ENCODE measurements around the gene ZSCAN5A.
A peak's percentile ranks its signal among the peaks of the same experiment; 100 is the strongest.
"Not testable (repeated sequence)": the region's sequence is repeated elsewhere in the genome, so short reads cannot be mapped to it uniquely, and the experiment has no call there.

Gene ZSCAN5A

DNA sequence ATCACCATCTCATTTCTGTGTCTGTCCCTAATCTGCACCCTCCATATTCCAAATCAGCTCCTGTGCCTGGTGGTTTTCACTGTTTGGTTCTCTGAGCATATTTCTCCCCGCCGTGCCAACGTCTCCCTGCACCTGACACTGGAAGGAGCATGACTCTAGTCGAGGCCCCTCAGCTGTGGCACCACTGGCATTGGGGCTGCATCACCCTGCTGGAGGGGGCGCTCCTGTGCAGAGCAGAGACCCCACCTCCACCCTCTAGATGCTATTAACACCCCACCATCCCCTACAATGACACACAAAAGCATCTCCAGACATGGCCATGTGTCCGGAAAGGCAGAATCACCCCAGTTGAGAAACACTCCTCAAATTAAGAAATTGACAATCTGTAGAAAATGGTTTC, 91.7 kb downstream of the ZSCAN5A start:
- TF ChIP-seq GLIS3 (CRISPR knock-in tag; IDR thresholded peaks at IDR 0.05) (no peak), OSR1 (CRISPR knock-in tag; IDR thresholded peaks at IDR 0.05) (no peak), ZFP3 (CRISPR knock-in tag; IDR thresholded peaks at IDR 0.05) (no peak), BACH2 (CRISPR knock-in tag; IDR thresholded peaks at IDR 0.05; ENCODE audit: borderline replicate concordance) (no peak)

DNA sequence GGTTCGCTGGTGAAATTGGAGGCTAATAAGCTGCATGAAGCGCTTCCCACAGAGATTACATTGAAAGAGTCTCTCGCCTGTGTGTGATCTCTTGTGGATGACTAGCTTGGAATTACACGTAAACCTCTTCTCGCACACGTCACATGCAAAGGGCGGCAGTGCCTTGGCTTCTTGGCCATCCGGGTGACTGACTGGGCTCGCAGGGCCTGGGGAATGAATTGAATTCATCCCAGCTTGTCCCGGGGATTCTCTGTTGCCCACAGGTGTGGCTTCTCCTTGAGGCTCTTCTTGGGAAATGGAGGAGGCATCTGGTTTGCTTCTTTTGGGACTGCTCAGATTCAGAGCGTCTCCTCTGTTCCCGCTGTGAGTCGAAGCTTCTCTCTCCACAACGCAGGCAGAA, 92.8 kb downstream of the ZSCAN5A start:
- TF ChIP-seq, protein P1, sequence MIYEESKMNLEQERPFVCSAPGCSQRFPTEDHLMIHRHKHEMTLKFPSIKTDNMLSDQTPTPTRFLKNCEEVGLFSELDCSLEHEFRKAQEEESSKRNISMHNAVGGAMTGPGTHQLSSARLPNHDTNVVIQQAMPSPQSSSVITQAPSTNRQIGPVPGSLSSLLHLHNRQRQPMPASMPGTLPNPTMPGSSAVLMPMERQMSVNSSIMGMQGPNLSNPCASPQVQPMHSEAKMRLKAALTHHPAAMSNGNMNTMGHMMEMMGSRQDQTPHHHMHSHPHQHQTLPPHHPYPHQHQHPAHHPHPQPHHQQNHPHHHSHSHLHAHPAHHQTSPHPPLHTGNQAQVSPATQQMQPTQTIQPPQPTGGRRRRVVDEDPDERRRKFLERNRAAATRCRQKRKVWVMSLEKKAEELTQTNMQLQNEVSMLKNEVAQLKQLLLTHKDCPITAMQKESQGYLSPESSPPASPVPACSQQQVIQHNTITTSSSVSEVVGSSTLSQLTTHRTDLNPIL (CRISPR knock-in tag; IDR thresholded peaks at IDR 0.05; ENCODE audit: low read depth) = no peak
- TF ChIP-seq TOX (CRISPR knock-in tag; IDR thresholded peaks at IDR 0.05; ENCODE audit: borderline replicate concordance) (no peak), ZNF70 (CRISPR knock-in tag; IDR thresholded peaks at IDR 0.05) (no peak), ZFP30 (CRISPR knock-in tag; IDR thresholded peaks at IDR 0.05) (no peak), RARB (CRISPR knock-in tag; IDR thresholded peaks at IDR 0.05) (no peak), ZNF565 (CRISPR knock-in tag; conservative IDR thresholded peaks at IDR 0.05; ENCODE audit: low read depth) (no peak), ARNTL (CRISPR knock-in tag; IDR thresholded peaks at IDR 0.05; ENCODE audit: borderline replicate concordance, low read depth) (no peak)
- TF ChIP-seq, protein P2, sequence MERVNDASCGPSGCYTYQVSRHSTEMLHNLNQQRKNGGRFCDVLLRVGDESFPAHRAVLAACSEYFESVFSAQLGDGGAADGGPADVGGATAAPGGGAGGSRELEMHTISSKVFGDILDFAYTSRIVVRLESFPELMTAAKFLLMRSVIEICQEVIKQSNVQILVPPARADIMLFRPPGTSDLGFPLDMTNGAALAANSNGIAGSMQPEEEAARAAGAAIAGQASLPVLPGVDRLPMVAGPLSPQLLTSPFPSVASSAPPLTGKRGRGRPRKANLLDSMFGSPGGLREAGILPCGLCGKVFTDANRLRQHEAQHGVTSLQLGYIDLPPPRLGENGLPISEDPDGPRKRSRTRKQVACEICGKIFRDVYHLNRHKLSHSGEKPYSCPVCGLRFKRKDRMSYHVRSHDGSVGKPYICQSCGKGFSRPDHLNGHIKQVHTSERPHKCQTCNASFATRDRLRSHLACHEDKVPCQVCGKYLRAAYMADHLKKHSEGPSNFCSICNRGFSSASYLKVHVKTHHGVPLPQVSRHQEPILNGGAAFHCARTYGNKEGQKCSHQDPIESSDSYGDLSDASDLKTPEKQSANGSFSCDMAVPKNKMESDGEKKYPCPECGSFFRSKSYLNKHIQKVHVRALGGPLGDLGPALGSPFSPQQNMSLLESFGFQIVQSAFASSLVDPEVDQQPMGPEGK (CRISPR knock-in tag; IDR thresholded peaks at IDR 0.05; ENCODE audit: borderline replicate concordance) = no peak
- ATAC-seq = no peak

More for the DNA sequence above, 91.7 kb downstream of the ZSCAN5A start:
- no peak for ATAC-seq

DNA sequence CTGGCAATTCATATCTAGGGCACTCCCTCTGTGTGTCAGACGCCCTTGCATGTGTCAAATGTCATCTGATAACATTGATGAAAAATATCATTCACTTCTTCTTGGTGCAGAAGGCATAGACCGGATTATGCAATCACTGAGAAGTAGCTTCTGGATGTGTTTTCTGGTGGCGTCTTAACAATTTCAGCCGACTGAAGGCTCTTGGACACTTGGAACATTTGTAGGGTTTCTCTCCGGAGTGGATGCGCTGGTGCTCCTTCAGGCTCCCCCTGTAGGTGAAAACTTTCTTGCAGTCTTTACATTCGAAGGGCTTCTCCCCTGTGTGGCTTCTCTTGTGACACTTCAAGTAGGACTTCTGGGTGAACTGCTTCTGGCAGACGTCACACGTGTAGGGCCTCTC, 93.2 kb downstream of the ZSCAN5A start:
- ATAC-seq = peak; percentile 51

DNA sequence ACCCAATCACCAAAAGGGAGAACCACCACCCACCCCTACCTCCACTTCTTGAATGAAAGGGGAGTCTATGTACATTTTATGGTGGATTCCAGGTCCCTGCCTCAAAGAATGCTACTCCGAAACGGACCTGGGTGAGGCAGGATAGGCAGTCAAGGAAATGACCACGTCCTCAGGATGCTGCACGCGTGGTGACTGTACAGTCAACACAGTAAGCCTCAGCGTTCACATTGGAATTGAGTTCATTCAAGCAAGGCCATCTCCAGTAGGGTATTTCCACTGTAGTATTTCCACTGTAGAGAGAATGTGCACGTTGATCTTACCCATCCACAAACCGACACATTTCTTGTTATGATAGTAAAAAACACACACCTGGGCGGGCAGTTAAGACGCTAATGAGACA, 95.7 kb downstream of the ZSCAN5A start:
- TF ChIP-seq ZFP30 (CRISPR knock-in tag; IDR thresholded peaks at IDR 0.05) (no peak), BACH2 (CRISPR knock-in tag; IDR thresholded peaks at IDR 0.05; ENCODE audit: borderline replicate concordance) (no peak), ZC3H10 (CRISPR knock-in tag; IDR thresholded peaks at IDR 0.05) (no peak), ISL1 (CRISPR knock-in tag; IDR thresholded peaks at IDR 0.05) (no peak), ARNTL (CRISPR knock-in tag; IDR thresholded peaks at IDR 0.05; ENCODE audit: borderline replicate concordance, low read depth) (no peak), ZNF70 (CRISPR knock-in tag; IDR thresholded peaks at IDR 0.05) (no peak), ZNF8 (CRISPR knock-in tag; IDR thresholded peaks at IDR 0.05) (no peak)
- TF ChIP-seq, protein P2 (CRISPR knock-in tag; IDR thresholded peaks at IDR 0.05; ENCODE audit: borderline replicate concordance) = no peak
- no peak for ATAC-seq

DNA sequence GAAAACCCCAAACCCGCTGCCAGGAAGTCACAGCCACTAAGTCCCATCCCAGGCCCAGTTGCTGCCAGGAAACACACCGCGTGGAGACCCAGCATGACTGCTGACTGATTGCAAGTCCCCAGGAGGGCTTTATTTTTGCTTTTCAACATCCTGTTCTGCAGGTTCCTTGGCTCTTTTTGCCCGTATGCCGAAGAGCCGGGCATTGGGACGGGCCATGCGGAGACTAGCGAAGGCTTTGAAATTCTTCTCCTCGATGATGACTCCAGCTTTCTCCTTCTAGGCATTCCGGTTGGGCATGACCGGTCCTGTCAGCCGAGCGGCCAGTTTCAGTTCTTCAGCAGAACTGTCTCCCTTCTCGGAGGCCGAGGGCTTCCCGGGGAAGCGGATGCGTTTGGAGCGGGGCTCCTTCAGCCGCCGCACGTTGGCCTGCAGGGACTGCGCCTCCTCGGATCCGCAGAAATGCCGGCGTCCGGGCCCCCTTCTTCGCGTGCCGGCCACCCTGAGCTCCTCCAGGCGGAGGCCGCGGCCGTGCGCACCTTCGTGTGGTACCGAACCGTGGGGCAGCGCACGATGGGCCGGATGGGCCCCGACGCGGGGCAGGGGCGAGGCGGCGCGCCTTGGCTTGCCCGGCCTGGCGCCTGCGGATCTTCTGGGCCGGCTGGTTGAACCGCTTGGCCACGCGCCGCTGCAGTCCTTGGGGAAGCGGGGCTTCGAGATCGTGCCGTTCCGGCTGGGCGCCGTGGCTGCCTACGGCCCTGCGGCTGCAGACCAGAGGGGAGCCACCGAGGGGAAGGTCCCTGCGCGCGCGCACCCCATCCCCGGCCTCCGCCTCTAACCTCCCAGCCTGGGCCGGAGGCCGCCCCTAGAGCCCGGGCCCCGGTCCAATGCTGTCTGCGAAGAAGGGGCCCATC, 97.3 kb downstream of the ZSCAN5A start:
- TF ChIP-seq ZFP30 (CRISPR knock-in tag; IDR thresholded peaks at IDR 0.05) (no peak), ZC3H10 (CRISPR knock-in tag; IDR thresholded peaks at IDR 0.05) (no peak), BACH2 (CRISPR knock-in tag; IDR thresholded peaks at IDR 0.05; ENCODE audit: borderline replicate concordance) (no peak), ZNF8 (CRISPR knock-in tag; IDR thresholded peaks at IDR 0.05) (no peak)
- peak; percentile 59 for ATAC-seq

DNA sequence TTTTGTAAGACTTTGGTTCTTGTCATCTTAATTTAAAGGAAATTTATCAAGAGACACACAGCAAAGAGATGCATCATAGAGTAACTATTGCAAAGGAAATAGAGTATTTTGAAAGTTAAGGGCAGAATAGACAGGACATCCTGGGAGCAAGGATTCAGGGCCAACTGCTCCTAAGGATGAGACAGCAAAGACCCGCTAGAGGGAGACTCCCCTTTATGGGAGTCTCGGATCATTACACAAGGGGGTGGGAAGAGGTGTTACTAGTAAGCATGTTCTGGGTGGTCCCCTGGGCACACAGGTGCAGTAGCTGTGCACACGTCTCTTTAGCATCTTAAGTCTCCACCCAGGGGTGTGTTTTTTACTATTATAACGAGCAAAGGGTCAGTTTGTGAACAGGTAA, 102.9 kb downstream of the ZSCAN5A start:
- no peak for TF ChIP-seq CSDC2 (CRISPR knock-in tag; IDR thresholded peaks at IDR 0.05)
- no peak for TF ChIP-seq SNAI2 (CRISPR knock-in tag; IDR thresholded peaks at IDR 0.05)
- TF ChIP-seq ZC3H10 (CRISPR knock-in tag; IDR thresholded peaks at IDR 0.05) = no peak
- TF ChIP-seq, protein P3, sequence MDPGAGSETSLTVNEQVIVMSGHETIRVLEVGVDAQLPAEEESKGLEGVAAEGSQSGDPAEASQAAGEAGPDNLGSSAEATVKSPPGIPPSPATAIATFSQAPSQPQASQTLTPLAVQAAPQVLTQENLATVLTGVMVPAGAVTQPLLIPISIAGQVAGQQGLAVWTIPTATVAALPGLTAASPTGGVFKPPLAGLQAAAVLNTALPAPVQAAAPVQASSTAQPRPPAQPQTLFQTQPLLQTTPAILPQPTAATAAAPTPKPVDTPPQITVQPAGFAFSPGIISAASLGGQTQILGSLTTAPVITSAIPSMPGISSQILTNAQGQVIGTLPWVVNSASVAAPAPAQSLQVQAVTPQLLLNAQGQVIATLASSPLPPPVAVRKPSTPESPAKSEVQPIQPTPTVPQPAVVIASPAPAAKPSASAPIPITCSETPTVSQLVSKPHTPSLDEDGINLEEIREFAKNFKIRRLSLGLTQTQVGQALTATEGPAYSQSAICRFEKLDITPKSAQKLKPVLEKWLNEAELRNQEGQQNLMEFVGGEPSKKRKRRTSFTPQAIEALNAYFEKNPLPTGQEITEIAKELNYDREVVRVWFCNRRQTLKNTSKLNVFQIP (CRISPR knock-in tag; IDR thresholded peaks at IDR 0.05; ENCODE audit: borderline replicate concordance, low read depth) = no peak
- TF ChIP-seq OSR1 (CRISPR knock-in tag; IDR thresholded peaks at IDR 0.05) = no peak
- TF ChIP-seq, protein P4, sequence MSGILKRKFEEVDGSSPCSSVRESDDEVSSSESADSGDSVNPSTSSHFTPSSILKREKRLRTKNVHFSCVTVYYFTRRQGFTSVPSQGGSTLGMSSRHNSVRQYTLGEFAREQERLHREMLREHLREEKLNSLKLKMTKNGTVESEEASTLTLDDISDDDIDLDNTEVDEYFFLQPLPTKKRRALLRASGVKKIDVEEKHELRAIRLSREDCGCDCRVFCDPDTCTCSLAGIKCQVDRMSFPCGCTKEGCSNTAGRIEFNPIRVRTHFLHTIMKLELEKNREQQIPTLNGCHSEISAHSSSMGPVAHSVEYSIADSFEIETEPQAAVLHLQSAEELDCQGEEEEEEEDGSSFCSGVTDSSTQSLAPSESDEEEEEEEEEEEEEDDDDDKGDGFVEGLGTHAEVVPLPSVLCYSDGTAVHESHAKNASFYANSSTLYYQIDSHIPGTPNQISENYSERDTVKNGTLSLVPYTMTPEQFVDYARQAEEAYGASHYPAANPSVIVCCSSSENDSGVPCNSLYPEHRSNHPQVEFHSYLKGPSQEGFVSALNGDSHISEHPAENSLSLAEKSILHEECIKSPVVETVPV (CRISPR knock-in tag; IDR thresholded peaks at IDR 0.05) = no peak
- no peak for TF ChIP-seq PPARA (CRISPR knock-in tag; IDR thresholded peaks at IDR 0.05; ENCODE audit: borderline replicate concordance)
- no peak for TF ChIP-seq ISL1 (CRISPR knock-in tag; IDR thresholded peaks at IDR 0.05)
- no peak for TF ChIP-seq RARB (CRISPR knock-in tag; IDR thresholded peaks at IDR 0.05)
- no peak for TF ChIP-seq ZFP30 (CRISPR knock-in tag; IDR thresholded peaks at IDR 0.05)
- TF ChIP-seq ZNF70 (CRISPR knock-in tag; IDR thresholded peaks at IDR 0.05) = no peak
- no peak for ATAC-seq

DNA sequence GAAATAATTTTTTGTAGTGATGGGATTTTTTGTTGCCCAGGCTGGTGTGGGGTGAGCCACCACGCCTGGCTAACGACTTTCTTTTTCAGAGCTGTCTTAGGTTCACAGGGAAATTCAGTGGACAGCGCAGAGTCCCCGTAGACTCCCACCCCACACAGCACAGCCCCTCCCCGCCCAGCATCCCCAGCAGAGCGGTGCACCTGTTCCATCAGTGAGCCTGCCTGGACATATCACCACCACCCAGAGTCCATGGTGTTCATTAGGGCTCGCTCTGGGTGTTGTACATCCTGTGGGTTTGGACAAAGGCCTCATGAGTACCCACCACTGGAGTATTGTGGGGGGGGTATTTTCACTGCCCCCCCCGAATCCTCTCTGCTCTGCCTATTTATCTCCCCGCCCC, 104.6 kb downstream of the ZSCAN5A start:
- not testable (repeated sequence) for ATAC-seq

All from SK-N-SH treated with all-trans-retinoic acid at 6 μM for 48 hours (cell line).